Activated CD4-positive, alpha-beta T cell treated with anti-CD3 and anti-CD28 coated beads for 36 hours (primary cell): ENCODE data around the gene HK2. TPM values are rescaled to one million over a fixed set of nuclear protein-coding genes. Genes with fewer than 3 reads are reported as not detected.
"Not testable (repeated sequence)": the region's sequence is repeated elsewhere in the genome, so short reads cannot be mapped to it uniquely, and the experiment has no call there.

Source experiments
- ATAC-seq: fragments of 200-7000 bp; cut with Tn5 transposase; one replicate; pipeline ENCODE4 v1.10.0; 2021; ENCODE audit warnings: mild to moderate bottlenecking, moderate library complexity
- CTCF ChIA-PET: fragments of 350-600 bp; sonication (Branson Sonifier 250); formaldehyde crosslinking; loops from one replicate; lab custom pipeline; 2021; ENCODE audit warnings: antibody characterized with exemption; lab: Charles Lee
- POLR2A ChIA-PET: fragments of 350-600 bp; sonication (Branson Sonifier 250); formaldehyde crosslinking; loops from one replicate; lab custom pipeline; 2021; ENCODE audit warnings: antibody characterized with exemption, inconsistent platforms; lab: Charles Lee
- DNase-seq: peaks from one replicate; pipeline ENCODE4 v3.0.0-alpha.2; 2020
- H3K27ac Mint-ChIP-seq: one replicate; pipeline ENCODE4 v1.8.0; 2021; ENCODE audit warnings: mixed read lengths
- H3K27me3 Mint-ChIP-seq: one replicate; pipeline ENCODE4 v1.8.0; 2021; ENCODE audit warnings: mixed read lengths
- H3K36me3 Mint-ChIP-seq: one replicate; pipeline ENCODE4 v1.8.0; 2021; ENCODE audit warnings: low read depth, mixed read lengths
- H3K4me1 Mint-ChIP-seq: one replicate; pipeline ENCODE4 v1.8.0; 2021; ENCODE audit warnings: mixed read lengths
- H3K4me3 Mint-ChIP-seq: one replicate; pipeline ENCODE4 v1.8.0; 2021; ENCODE audit warnings: mild to moderate bottlenecking, moderate library complexity, mixed read lengths
- H3K9me3 Mint-ChIP-seq: one replicate; pipeline ENCODE4 v1.8.0; 2021; ENCODE audit warnings: low read depth, mixed read lengths
- intact Hi-C, 2 experiments: fragments of 100-400 bp; cut with DNase I in 1 of 2; cut with micrococcal nuclease in 1 of 2; formaldehyde crosslinking; loops; one replicate each; pipeline versions ENCODE4 v1.14.2 to v1.15.1; 2022 to 2024; cut with DNase I, micrococcal nuclease
- total RNA-seq, 2 experiments: library from RNA; stranded (reverse); gene quantifications; one replicate each; pipeline ENCODE4 v1.2.3, GENCODE V29; 2021

Gene HK2
- total RNA-seq, 2 experiments from 2014 or later, result 84.4 to 105 TPM

- peak overlapping the region; percentile 83 for H3K27ac Mint-ChIP-seq
- H3K9me3 Mint-ChIP-seq, result no peaks in the 10 kb centered on the region
- intact Hi-C loops, result no loop called here
- no peaks in the 10 kb centered on the region for H3K27me3 Mint-ChIP-seq
- DNase-seq (peak; percentile 59), ATAC-seq (peak; percentile 79)
- CTCF ChIA-PET, result interaction anchor here (2.4 to 3.5 kb wide), 2 partner anchors 12 to 27 kb away, joined by 6 to 24 read pairs; no protein-coding TSS in a partner anchor
- H3K4me1 Mint-ChIP-seq, result peaks cover 77% of the 10 kb centered on the region
- H3K4me3 Mint-ChIP-seq, result peak overlapping the region; percentile 52
- H3K36me3 Mint-ChIP-seq, result peaks cover 34% of the 10 kb centered on the region
- POLR2A ChIA-PET, result interaction anchor here (0.9 to 1.0 kb wide), 3 partner anchors 13 to 16 kb away, joined by 3 to 4 read pairs (median 3); partner anchors contain the start of gene HK2
Measured at GRCh38 chr2:74849228-74849892, 15.4 kb downstream of the HK2 start.

- H3K36me3 Mint-ChIP-seq, result peaks cover 43% of the 10 kb centered on the region
- POLR2A ChIA-PET, result no interaction called here
- intact Hi-C loops, result no loop called here
- H3K27ac Mint-ChIP-seq, result peak overlapping the region; percentile 52
- no peak overlapping the region for H3K4me3 Mint-ChIP-seq
- no peak for ATAC-seq
- no peak for DNase-seq
- peaks cover 66% of the 10 kb centered on the region for H3K4me1 Mint-ChIP-seq
- H3K27me3 Mint-ChIP-seq, result no peaks in the 10 kb centered on the region
- H3K9me3 Mint-ChIP-seq, result no peaks in the 10 kb centered on the region
- CTCF ChIA-PET, result interaction anchor here (0.9 to 3.5 kb wide), 2 partner anchors 13 to 135 kb away, joined by 3 to 24 read pairs; no protein-coding TSS in a partner anchor
Measured at GRCh38 chr2:74850496-74851190, 16.7 kb downstream of the HK2 start.

- DNase-seq (no peak), ATAC-seq (no peak)
- intact Hi-C loops, result no loop called here
- Mint-ChIP-seq H3K27ac (peak overlapping the region; percentile 10), H3K27me3 (no peaks in the 10 kb centered on the region), H3K36me3 (peaks cover 46% of the 10 kb centered on the region), H3K4me1 (peaks cover 62% of the 10 kb centered on the region), H3K9me3 (no peaks in the 10 kb centered on the region), H3K4me3 (no peak overlapping the region)
- ChIA-PET CTCF (interaction anchor here (0.9 kb wide), 1 partner anchor 136 kb away, joined by 3 read pairs; no protein-coding TSS in a partner anchor), POLR2A (no interaction called here)
Measured at GRCh38 chr2:74851191-74851566, 17.3 kb downstream of the HK2 start.

GRCh38 chr2:74853360-74853759 is 19.4 kb downstream of the HK2 start:
- intact Hi-C loops, H3K9me3 Mint-ChIP-seq, H3K27me3 Mint-ChIP-seq, DNase-seq, ATAC-seq, H3K4me3 Mint-ChIP-seq, H3K27ac Mint-ChIP-seq: not testable (repeated sequence)
- peaks cover 42% of the 10 kb centered on the region for H3K4me1 Mint-ChIP-seq
- H3K36me3 Mint-ChIP-seq, result peaks cover 56% of the 10 kb centered on the region
- CTCF ChIA-PET, result interaction anchor here (1.1 to 1.2 kb wide), 2 partner anchors 24 to 138 kb away, joined by 3 read pairs; no protein-coding TSS in a partner anchor
- POLR2A ChIA-PET, result interaction anchor here (0.6 kb wide), 1 partner anchor 10 kb away, joined by 5 read pairs; no protein-coding TSS in a partner anchor

- CTCF ChIA-PET, result no interaction called here
- POLR2A ChIA-PET, result no interaction called here
- intact Hi-C loops, result no loop called here
- H3K36me3 Mint-ChIP-seq, result peaks cover 58% of the 10 kb centered on the region
- H3K27me3 Mint-ChIP-seq, result no peaks in the 10 kb centered on the region
- H3K27ac Mint-ChIP-seq, result no peak overlapping the region
- H3K9me3 Mint-ChIP-seq, result no peaks in the 10 kb centered on the region
- no peak overlapping the region for H3K4me3 Mint-ChIP-seq
- peaks cover 32% of the 10 kb centered on the region for H3K4me1 Mint-ChIP-seq
- no peak for ATAC-seq
- no peak for DNase-seq
Measured at GRCh38 chr2:74854401-74854800, 20.5 kb downstream of the HK2 start.

GRCh38 chr2:74855114-74855707 is 21.3 kb downstream of the HK2 start:
- H3K27me3 Mint-ChIP-seq, intact Hi-C loops, CTCF ChIA-PET, H3K4me3 Mint-ChIP-seq, POLR2A ChIA-PET, H3K9me3 Mint-ChIP-seq, H3K27ac Mint-ChIP-seq, ATAC-seq, DNase-seq: not testable (repeated sequence)
- Mint-ChIP-seq H3K4me1 (peaks cover 24% of the 10 kb centered on the region), H3K36me3 (peaks cover 54% of the 10 kb centered on the region)

- POLR2A ChIA-PET, result no interaction called here
- Mint-ChIP-seq H3K36me3 (peaks cover 54% of the 10 kb centered on the region), H3K27ac (no peak overlapping the region), H3K9me3 (no peaks in the 10 kb centered on the region), H3K4me3 (no peak overlapping the region), H3K4me1 (peaks cover 16% of the 10 kb centered on the region), H3K27me3 (no peaks in the 10 kb centered on the region)
- CTCF ChIA-PET, result no interaction called here
- ATAC-seq (no peak), DNase-seq (no peak)
- intact Hi-C loops, result no loop called here
Measured at GRCh38 chr2:74856004-74856578, 22.2 kb downstream of the HK2 start.

- intact Hi-C loops, result no loop called here
- peaks cover 55% of the 10 kb centered on the region for H3K36me3 Mint-ChIP-seq
- no peak for DNase-seq
- no peak overlapping the region for H3K27ac Mint-ChIP-seq
- ChIA-PET CTCF (no interaction called here), POLR2A (no interaction called here)
- H3K4me3 Mint-ChIP-seq, result no peak overlapping the region
- ATAC-seq, result no peak
- H3K9me3 Mint-ChIP-seq, result no peaks in the 10 kb centered on the region
- H3K27me3 Mint-ChIP-seq, result no peaks in the 10 kb centered on the region
- peaks cover 12% of the 10 kb centered on the region for H3K4me1 Mint-ChIP-seq
Measured at GRCh38 chr2:74856599-74856998, 22.7 kb downstream of the HK2 start.

GRCh38 chr2:74857215-74857614 is 23.3 kb downstream of the HK2 start:
- CTCF ChIA-PET, result no interaction called here
- Mint-ChIP-seq H3K36me3 (peaks cover 61% of the 10 kb centered on the region), H3K9me3 (no peaks in the 10 kb centered on the region), H3K4me3 (no peak overlapping the region), H3K4me1 (peaks cover 14% of the 10 kb centered on the region), H3K27me3 (no peaks in the 10 kb centered on the region), H3K27ac (no peak overlapping the region)
- DNase-seq, result no peak
- no peak for ATAC-seq
- intact Hi-C loops, result no loop called here
- POLR2A ChIA-PET, result no interaction called here

- H3K36me3 Mint-ChIP-seq, result peaks cover 60% of the 10 kb centered on the region
- no peaks in the 10 kb centered on the region for H3K9me3 Mint-ChIP-seq
- ChIA-PET CTCF (no interaction called here), POLR2A (no interaction called here)
- peaks cover 17% of the 10 kb centered on the region for H3K4me1 Mint-ChIP-seq
- intact Hi-C loops, result no loop called here
- H3K27me3 Mint-ChIP-seq, result no peaks in the 10 kb centered on the region
- no peak for ATAC-seq
- no peak overlapping the region for H3K27ac Mint-ChIP-seq
- DNase-seq, result no peak
- H3K4me3 Mint-ChIP-seq, result no peak overlapping the region
Measured at GRCh38 chr2:74857725-74858124, 23.8 kb downstream of the HK2 start.

- intact Hi-C loops, result no loop called here
Measured at GRCh38 chr2:74858281-74858680, 24.4 kb downstream of the HK2 start.

More at GRCh38 chr2:74858281-74858680, 24.4 kb downstream of the HK2 start:
- Mint-ChIP-seq H3K4me3 (no peak overlapping the region), H3K4me1 (peaks cover 19% of the 10 kb centered on the region), H3K27ac (no peak overlapping the region), H3K9me3 (no peaks in the 10 kb centered on the region), H3K36me3 (peaks cover 56% of the 10 kb centered on the region), H3K27me3 (no peaks in the 10 kb centered on the region)
- ATAC-seq (no peak), DNase-seq (no peak)
- POLR2A ChIA-PET, result no interaction called here
- CTCF ChIA-PET, result interaction anchor here (0.6 kb wide), 1 partner anchor 143 kb away, joined by 3 read pairs; no protein-coding TSS in a partner anchor
